GM18498 (cell line): Measurements from ENCODE around the gene SOX30.
"Not testable (repeated sequence)": the region's sequence is repeated elsewhere in the genome, so short reads cannot be mapped to it uniquely, and the experiment has no call there.

Experiments
- ATAC-seq: cut with Tn5 transposase; IDR thresholded peaks from one replicate; pipeline ENCODE4 v1.9.1; 2021; ENCODE audit warnings: mild to moderate bottlenecking, moderate library complexity; ENCODE audit not compliant: unreplicated experiment

Gene SOX30

GRCh38 chr5:157652377-157652692, at the start of gene SOX30:
Gene SOX30 (minus strand): TSS chr5:157652438. CDS start chr5:157652078, 360 bp downstream.
- no peak for ATAC-seq

GRCh38 chr5:157698674-157699073, 46.4 kb upstream of the SOX30 start:
- not testable (repeated sequence) for ATAC-seq

- ATAC-seq, result not testable (repeated sequence)
These were observed 43.9 kb upstream of the SOX30 start for GRCh38 chr5:157696154-157696553.

GRCh38 chr5:157693816-157694215, 41.6 kb upstream of the SOX30 start:
- not testable (repeated sequence) for ATAC-seq

- ATAC-seq, result no peak
These were observed 38.6 kb upstream of the SOX30 start for GRCh38 chr5:157690690-157691433.

GRCh38 chr5:157689942-157690689, 37.9 kb upstream of the SOX30 start:
- ATAC-seq, result no peak

GRCh38 chr5:157687198-157687554, 34.9 kb upstream of the SOX30 start:
- ATAC-seq, result no peak

GRCh38 chr5:157686276-157687197, 34.3 kb upstream of the SOX30 start:
- ATAC-seq, result not testable (repeated sequence)

- ATAC-seq, result no peak
These were observed 30.0 kb upstream of the SOX30 start for GRCh38 chr5:157682257-157682656.

GRCh38 chr5:157681048-157681447, 28.8 kb upstream of the SOX30 start:
- ATAC-seq, result no peak

GRCh38 chr5:157680239-157680638, 28.0 kb upstream of the SOX30 start:
- ATAC-seq, result no peak

GRCh38 chr5:157679801-157680200, 27.6 kb upstream of the SOX30 start:
- no peak for ATAC-seq

GRCh38 chr5:157677931-157678330, 25.7 kb upstream of the SOX30 start:
- ATAC-seq, result no peak

- ATAC-seq, result not testable (repeated sequence)
These were observed 22.1 kb upstream of the SOX30 start for GRCh38 chr5:157674351-157674750.

GRCh38 chr5:157672976-157673375, 20.7 kb upstream of the SOX30 start:
- no peak for ATAC-seq

- no peak for ATAC-seq
These were observed 19.5 kb upstream of the SOX30 start for GRCh38 chr5:157671592-157672330.

GRCh38 chr5:157670662-157671591, 18.7 kb upstream of the SOX30 start, which contains the start of gene C5orf52:
Gene C5orf52 (plus strand): TSS chr5:157671533. CDS start chr5:157671615, 82 bp downstream.
- ATAC-seq, result peak; percentile 33

- ATAC-seq, result no peak
These were observed 17.5 kb upstream of the SOX30 start for GRCh38 chr5:157669701-157670097.

- no peak for ATAC-seq
These were observed 16.1 kb upstream of the SOX30 start for GRCh38 chr5:157668356-157668755.
